Esophagus squamous epithelium (tissue), 5 donors: ENCODE data around the gene CCNT1. TPM values are rescaled to one million over a fixed set of nuclear protein-coding genes. Genes with fewer than 3 reads are reported as not detected.
"Not testable (repeated sequence)": the region's sequence is repeated elsewhere in the genome, so short reads cannot be mapped to it uniquely, and the experiment has no call there.

Experiments used
- DNase-seq: peaks from one replicate; lab custom pipeline; 2025; lab: John Stamatoyannopoulos, UW
- H3K27ac ChIP-seq, 4 donors: fragments of 200-600 bp; sonication (generic); one replicate each; pipeline ENCODE4 v1.5.1; 2016 to 2019; ENCODE audit warnings: mild to moderate bottlenecking in 1 of 4
- H3K27me3 ChIP-seq, 4 donors: fragments of 200-600 bp; sonication (generic); 1 replicate in 3 of 4; 2 replicates in 1 of 4; pipeline versions ENCODE4 v1.5.1 to v1.6.0; 2017 to 2021; ENCODE audit warnings: antibody characterized with exemption in 1 of 4
- H3K36me3 ChIP-seq, 3 donors: fragments of 200-600 bp; sonication (generic); one replicate each; pipeline ENCODE4 v1.5.1; 2016 to 2019
- H3K4me1 ChIP-seq, 3 donors: fragments of 200-600 bp; sonication (generic); one replicate each; pipeline ENCODE4 v1.5.1; 2017 to 2019
- H3K4me3 ChIP-seq, 4 donors: fragments of 200-600 bp; sonication (generic); 1 replicate in 3 of 4; 2 replicates in 1 of 4; pipeline ENCODE4 v1.5.1; 2016 to 2019; ENCODE audit warnings: mild to moderate bottlenecking in 2 of 4, moderate library complexity in 1 of 4
- H3K9me3 ChIP-seq, 3 donors: fragments of 200-600 bp; sonication (generic); one replicate each; pipeline ENCODE4 v1.5.1; 2016 to 2019
- POLR2A ChIP-seq, 4 donors: fragments of 450-650 bp; IDR thresholded peaks; one replicate each; pipeline ENCODE4 v1.6.1; 2017; ENCODE audit warnings: antibody characterized with exemption in 4 of 4, mild to moderate bottlenecking in 4 of 4, moderate library complexity in 3 of 4
- WGBS, 2 donors: methylation state at CpG; one replicate each; pipeline ENCODE4 v1.1.5; 2018; 5-methylcytosine and 5-hydroxymethylcytosine counted together
- intact Hi-C: fragments of 100-400 bp; cut with DNase I; formaldehyde crosslinking; loops from one replicate; pipeline ENCODE4 v1.15.0; 2022
- total RNA-seq, 4 donors: library from RNA; depleted of rRNA; stranded (reverse); fragments of >200 nt; gene quantifications; one replicate each; pipeline ENCODE4 v1.1.0, GENCODE V29; 2016
- TF ChIP-seq, protein P1 (sequence below), 6 experiments: fragments of 450-650 bp in 4 of 6; fragments of 200-600 bp in 2 of 6; sonication (generic) in 2 of 6; IDR thresholded peaks; one replicate each; pipeline ENCODE4 v1.5.1; 2016 to 2019; ENCODE audit warnings: antibody characterized with exemption in 6 of 6, mild to moderate bottlenecking in 4 of 6, moderate library complexity in 4 of 6
- donor health status: DM: yes; HTN: yes; CAD: no.

The CCNT1 gene
- total RNA-seq, 4 donors from 2014 or later: 16.2 to 23.3 (median 18.5) TPM

DNA sequence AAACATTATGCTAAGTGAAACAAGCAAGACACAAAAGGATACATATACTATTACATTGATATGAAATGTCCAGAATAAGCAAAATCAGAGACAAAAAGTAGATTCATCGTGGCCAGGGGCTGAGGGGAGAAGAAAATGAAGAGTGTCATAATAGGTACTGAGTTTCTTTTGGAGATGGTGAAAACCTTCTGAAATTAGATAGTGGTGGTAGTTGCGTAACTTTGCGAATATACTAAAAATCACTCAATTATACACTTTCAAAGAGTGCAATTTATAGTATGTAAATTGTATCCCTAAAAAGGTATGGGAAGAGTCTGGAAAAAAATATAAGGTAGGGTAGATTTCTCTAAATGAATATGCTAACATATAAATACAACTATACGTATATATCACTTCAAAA, 56.6 kb downstream of the CCNT1 start:
- peaks cover 0 to 6% (median 0%) of the 10 kb centered on the region in 3 donors for H3K4me1 ChIP-seq
- WGBS, 2 donors: 93 to 96% methylated on average over 4 of the region's 4 CpGs
- H3K27me3 ChIP-seq: no peaks in the 10 kb centered on the region
- DNase-seq: no peak
- intact Hi-C loops: no loop called here
- peaks cover under 1 to 99% (median 34%) of the 10 kb centered on the region in 3 donors for H3K36me3 ChIP-seq
- H3K9me3 ChIP-seq: no peaks in the 10 kb centered on the region
- no peak for TF ChIP-seq POLR2A (IDR thresholded peaks at IDR 0.05)
- TF ChIP-seq, protein P1, sequence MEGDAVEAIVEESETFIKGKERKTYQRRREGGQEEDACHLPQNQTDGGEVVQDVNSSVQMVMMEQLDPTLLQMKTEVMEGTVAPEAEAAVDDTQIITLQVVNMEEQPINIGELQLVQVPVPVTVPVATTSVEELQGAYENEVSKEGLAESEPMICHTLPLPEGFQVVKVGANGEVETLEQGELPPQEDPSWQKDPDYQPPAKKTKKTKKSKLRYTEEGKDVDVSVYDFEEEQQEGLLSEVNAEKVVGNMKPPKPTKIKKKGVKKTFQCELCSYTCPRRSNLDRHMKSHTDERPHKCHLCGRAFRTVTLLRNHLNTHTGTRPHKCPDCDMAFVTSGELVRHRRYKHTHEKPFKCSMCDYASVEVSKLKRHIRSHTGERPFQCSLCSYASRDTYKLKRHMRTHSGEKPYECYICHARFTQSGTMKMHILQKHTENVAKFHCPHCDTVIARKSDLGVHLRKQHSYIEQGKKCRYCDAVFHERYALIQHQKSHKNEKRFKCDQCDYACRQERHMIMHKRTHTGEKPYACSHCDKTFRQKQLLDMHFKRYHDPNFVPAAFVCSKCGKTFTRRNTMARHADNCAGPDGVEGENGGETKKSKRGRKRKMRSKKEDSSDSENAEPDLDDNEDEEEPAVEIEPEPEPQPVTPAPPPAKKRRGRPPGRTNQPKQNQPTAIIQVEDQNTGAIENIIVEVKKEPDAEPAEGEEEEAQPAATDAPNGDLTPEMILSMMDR (IDR thresholded peaks at IDR 0.05): no peak
- no peak overlapping the region for H3K27ac ChIP-seq
- no peak overlapping the region for H3K4me3 ChIP-seq

DNA sequence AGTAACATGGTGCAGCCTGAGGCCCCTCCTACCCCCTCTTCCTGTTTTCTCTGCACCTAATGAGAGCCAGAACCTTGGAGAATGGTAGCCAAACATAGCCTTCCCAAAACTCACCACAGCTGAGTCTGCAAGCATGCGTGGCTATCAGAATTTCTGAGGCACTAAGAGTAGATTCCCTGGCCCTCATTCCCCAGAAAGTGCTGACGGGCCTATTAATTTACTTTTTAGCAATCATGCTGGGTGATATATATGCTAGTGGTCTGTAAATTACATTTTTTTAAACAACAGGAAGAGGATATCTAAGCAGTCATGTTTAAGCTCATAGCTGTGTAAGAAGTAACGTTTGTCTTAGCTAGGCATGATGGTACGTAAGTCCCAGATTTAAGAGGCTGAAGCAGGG, 64.8 kb downstream of the CCNT1 start:
- Histone ChIP-seq H3K4me3 (no peak overlapping the region), H3K27me3 (no peaks in the 10 kb centered on the region), H3K36me3 (peaks cover 9 to 84% (median 21%) of the 10 kb centered on the region in 3 donors), H3K27ac (no peak overlapping the region), H3K9me3 (no peaks in the 10 kb centered on the region), H3K4me1 (peaks cover 0 to 3% (median 0%) of the 10 kb centered on the region in 3 donors)
- intact Hi-C loops: no loop called here
- DNase-seq: no peak
- no peak for TF ChIP-seq POLR2A (IDR thresholded peaks at IDR 0.05)
- TF ChIP-seq, protein P1 (IDR thresholded peaks at IDR 0.05): no peak
- 60 to 68% methylated on average over 4 of the region's 4 CpGs for WGBS, 2 donors

DNA sequence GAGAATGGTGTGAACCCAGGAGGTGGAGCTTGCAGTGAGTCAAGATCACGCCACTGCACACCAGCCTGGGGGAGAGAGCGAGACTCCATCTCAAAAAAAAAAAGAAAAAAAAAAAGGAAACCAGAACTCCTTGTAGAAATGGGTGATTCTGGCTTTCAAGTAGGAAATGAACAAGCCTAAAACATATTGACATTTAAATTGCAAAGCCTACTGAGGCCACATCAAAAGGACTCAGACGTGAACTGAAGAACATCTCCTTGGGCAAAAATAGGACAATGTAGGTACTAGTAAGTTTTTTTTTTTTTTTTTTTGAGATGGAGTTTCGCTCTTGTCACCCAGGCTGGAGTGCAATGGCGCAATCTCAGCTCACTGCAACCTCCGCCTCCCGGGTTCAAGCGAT, 71.2 kb downstream of the CCNT1 start:
- DNase-seq, H3K27ac ChIP-seq, H3K9me3 ChIP-seq, intact Hi-C loops, H3K4me3 ChIP-seq, H3K27me3 ChIP-seq, H3K4me1 ChIP-seq: not testable (repeated sequence)
- 89 to 98% methylated on average over 8 of the region's 8 CpGs for WGBS, 2 donors
- H3K36me3 ChIP-seq: peaks cover 0 to 50% (median 0%) of the 10 kb centered on the region in 3 donors

DNA sequence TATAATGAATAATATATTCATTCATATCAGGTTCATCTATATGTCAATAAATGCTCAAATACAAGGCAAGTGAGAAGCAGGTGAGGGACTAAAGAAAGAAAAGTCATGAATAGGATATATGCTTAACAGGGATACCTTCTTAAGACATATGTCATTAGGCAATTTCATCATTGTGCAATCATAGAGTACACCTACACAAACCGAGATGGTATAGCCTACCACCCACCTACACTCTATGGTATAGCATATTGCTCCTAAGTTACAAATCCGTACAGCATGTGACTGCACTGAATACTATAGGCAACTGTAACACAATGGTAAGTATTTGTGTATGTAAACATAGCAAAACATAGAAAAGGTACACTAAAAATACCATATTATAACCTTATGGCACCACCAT, 73.5 kb downstream of the CCNT1 start:
- TF ChIP-seq, protein P1 (IDR thresholded peaks at IDR 0.05): no peak
- TF ChIP-seq POLR2A (IDR thresholded peaks at IDR 0.05): no peak
- peaks cover 0 to 34% (median 0%) of the 10 kb centered on the region in 3 donors for H3K36me3 ChIP-seq
- 71 to 89% methylated on average over 2 of the region's 2 CpGs for WGBS, 2 donors
- intact Hi-C loops: no loop called here
- H3K4me3 ChIP-seq: no peak overlapping the region
- no peaks in the 10 kb centered on the region for H3K27me3 ChIP-seq
- H3K4me1 ChIP-seq: no peaks in the 10 kb centered on the region
- no peak overlapping the region for H3K27ac ChIP-seq
- peaks cover 0 to 6% (median 0%) of the 10 kb centered on the region in 3 donors for H3K9me3 ChIP-seq
- no peak for DNase-seq

DNA sequence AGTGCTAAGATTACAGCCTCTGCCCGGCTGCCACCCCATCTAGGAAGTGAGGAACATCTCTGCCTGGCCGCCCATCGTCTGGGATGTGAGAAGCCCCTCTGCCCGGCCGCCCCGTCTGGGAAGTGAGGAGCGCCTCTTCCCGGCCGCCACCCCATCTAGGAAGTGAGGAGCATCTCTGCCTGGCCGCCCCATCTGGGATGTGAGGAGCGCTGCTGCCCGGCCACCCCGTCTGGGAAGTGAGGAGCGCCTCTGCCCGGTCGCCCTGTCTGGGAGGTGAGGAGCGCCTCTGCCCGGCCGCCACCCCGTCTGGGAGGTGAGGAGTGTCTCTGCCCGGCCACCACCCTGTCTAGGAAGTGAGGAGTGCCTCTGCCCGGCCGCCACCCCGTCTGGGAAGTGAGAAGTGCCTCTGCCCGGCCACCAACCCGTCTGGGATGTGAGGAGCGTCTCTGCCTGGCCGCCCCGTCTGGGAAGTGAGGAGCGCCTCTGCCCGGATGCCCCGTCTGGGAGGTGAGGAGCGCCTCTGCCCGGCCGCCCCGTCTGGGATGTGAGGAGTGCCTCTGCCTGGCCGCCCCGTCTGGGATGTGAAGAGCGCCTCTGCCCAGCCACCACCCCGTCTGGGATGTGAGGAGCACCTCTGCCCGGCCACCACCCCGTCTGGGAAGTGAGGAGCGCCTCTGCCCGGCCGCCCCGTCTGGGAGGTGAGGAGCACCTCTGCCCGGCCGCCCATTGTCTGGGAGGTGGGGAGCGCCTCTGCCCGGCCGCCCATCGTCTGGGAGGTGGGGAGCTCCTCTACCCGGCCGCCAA, 74.6 kb downstream of the CCNT1 start:
- H3K27me3 ChIP-seq, H3K4me3 ChIP-seq, intact Hi-C loops, H3K4me1 ChIP-seq, H3K27ac ChIP-seq, H3K9me3 ChIP-seq, DNase-seq: not testable (repeated sequence)
- peaks cover 0 to 29% (median 0%) of the 10 kb centered on the region in 3 donors for H3K36me3 ChIP-seq
- 50 to 100% methylated on average over 1 to 2 of the region's 54 CpGs for WGBS, 2 donors

DNA sequence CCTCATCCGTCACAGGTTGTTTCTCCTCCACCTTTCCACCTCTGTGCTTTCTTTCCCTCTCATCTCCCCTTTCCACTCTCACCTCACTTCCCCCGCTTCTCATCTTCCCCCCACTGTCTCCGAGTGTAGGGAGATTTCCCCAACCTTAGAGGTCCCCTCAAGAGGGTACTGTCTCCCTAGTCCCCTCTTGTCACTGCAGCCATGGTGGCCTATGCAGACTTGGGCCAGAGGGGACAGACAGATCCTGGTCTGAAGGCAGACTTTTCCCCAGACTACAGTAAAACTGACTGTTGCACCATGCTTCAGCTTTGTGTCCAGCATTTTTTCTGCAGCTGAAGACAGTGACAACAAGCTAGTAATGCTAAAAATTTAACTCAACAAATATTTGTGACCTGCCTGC, 75.7 kb downstream of the CCNT1 start:
- H3K4me1 ChIP-seq: no peaks in the 10 kb centered on the region
- no peak overlapping the region for H3K27ac ChIP-seq
- 83 to 87% methylated on average over 3 of the region's 3 CpGs for WGBS, 2 donors
- intact Hi-C loops: no loop called here
- no peak overlapping the region for H3K4me3 ChIP-seq
- TF ChIP-seq POLR2A (IDR thresholded peaks at IDR 0.05): no peak
- TF ChIP-seq, protein P1 (IDR thresholded peaks at IDR 0.05): no peak
- H3K36me3 ChIP-seq: peaks cover 0 to 25% (median 0%) of the 10 kb centered on the region in 3 donors
- DNase-seq: no peak
- no peaks in the 10 kb centered on the region for H3K27me3 ChIP-seq
- H3K9me3 ChIP-seq: peaks cover 0 to 6% (median 0%) of the 10 kb centered on the region in 3 donors
